Suppressor macrophage treated with lipopolysaccharide for 4 hours (primary cell): ENCODE measurements around the gene A2M.

Experiments used
- DNase-seq: peaks from one replicate; pipeline ENCODE4 v3.0.0-alpha.2; 2020

A2M gene

DNA sequence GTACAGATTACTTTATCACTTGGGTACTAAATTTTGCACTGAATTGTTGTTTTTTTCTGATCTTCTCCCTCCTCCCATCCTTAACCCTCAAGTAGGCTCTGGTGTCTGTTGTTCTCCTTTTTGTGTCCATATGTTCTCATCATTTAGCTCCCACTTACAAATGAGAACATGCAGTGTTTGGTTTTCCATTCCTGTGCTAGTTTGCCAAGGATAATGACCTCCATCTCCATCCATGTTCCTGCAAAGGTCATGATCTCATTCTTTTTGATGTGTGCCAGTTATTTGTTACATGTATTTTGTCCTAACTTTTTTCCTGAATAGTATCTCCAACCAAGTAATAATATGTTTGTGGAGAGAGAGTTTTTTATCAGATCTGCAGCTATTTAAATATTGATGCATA, 44.2 kb downstream of the A2M start:
- no peak for DNase-seq

DNA sequence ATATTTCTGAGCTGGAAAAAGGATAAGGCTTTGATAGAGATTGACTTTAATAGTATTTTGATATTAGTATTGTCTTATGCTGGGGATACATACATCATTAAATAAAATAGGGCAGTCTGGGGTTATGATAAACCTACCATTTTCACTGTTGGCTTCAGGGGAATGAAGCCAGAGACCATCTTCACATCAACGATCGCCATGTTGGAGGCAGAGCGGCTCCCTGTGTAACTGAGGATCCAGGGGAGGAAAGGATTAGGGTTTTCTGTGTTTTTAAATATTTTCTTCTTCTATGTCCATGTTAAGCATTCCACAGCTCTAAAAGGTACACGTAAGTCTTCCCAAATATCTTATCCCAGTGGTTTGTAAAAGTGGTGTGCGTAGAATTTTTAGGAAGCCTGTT, 45.4 kb downstream of the A2M start:
- DNase-seq, result no peak

DNA sequence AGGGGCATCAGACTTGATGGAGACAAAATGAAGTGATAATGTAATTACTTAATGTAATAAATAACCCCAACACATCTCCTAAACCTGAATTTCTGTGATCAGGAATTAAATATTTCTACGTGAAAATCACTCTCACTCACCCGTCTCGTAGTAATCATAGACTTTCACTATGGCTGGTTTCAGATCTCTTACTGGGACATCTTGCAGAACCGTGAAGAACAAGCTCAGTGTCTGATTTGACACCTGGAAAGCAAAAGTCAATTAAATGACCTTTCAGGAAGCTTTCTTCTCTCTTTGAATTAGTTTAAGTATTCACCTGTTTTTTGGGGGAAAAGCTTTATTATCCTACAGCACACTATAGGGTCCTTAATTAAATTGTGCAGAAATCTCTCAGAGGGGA, 47.1 kb downstream of the A2M start:
- DNase-seq, result no peak

DNA sequence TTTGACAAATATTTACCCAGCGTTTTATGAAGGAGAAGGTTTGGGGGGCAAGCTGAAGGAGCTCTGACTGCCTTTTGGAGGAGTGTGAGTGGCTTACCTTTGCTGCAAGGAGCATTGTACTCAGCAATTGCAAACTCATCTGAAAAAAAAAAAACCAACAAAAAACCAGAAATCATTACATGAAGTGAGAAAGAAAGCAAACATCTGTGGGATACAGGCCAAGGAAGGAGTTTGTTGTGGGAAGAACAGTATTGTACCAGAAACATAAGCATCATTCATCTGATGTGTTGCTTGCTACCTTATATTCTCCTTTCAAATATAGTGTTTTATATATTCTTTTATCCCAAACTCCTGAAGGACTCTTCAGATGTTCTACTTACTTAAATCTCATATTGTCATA, 47.6 kb downstream of the A2M start:
- DNase-seq, result no peak

DNA sequence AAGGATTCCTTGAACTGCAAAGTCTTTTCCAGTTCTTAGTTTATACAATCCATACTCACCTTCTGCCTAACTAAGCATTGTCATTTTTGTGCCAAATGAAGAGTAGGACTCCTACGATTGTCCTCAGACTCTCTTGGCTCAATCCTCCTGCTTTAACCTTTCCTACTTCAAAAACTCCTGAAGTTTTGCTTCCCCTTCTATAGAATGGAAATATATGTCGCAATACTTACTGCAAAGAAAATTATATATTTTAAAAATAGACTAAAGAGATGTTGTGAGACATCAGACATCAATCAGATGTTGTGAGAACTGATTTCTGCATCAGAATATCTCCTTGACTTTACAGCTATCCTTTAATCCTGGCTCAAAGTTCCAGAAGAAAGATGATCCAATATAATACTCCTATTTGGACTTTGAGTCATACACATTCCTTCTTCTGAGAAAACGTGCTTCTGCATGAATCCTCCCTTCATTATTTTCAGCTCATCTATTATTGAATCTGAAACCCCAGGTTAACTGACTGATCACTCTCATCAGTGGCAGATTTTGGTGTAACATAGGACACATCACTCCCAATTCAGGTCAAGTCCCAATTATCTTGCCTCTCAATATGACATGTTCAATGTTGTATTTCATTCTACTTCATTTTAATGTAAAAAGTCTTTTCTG, 48.8 kb downstream of the A2M start:
- DNase-seq, result no peak

DNA sequence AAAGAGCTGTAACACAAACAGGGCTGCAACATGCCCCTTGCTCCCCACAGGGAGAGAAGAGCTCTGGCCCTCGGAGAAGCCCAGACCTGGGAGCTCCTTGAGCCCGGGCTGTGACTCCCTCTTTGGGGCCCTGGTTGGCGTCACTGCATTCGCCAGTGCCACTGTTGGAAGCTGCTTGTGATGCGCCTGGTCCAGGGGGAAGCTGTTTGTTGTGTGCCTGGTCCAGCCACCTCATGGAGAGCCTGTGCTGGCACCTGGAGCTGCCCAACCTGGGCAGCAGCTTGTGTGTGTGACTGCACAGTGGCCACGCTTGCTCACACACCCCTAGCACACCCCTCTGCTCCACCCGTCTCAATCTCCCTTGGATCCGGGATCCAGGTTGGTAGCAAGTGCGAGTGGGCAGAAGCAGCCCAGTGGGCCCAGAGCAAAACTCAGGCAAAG, 49.5 kb downstream of the A2M start:
- DNase-seq, result no peak

DNA sequence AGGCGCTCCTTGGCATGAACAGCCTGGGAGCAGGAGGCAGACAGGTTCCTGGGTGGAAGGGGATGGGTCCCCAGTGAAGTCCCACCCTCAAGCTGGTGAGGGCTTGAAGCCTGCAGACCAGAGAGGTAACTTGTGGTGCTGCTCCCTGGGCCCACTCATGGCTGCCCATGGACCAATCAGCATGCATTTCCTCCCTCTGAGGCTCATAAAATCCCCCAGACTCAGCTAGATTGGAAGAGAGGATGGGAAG, 50.2 kb downstream of the A2M start:
- no peak for DNase-seq

DNA sequence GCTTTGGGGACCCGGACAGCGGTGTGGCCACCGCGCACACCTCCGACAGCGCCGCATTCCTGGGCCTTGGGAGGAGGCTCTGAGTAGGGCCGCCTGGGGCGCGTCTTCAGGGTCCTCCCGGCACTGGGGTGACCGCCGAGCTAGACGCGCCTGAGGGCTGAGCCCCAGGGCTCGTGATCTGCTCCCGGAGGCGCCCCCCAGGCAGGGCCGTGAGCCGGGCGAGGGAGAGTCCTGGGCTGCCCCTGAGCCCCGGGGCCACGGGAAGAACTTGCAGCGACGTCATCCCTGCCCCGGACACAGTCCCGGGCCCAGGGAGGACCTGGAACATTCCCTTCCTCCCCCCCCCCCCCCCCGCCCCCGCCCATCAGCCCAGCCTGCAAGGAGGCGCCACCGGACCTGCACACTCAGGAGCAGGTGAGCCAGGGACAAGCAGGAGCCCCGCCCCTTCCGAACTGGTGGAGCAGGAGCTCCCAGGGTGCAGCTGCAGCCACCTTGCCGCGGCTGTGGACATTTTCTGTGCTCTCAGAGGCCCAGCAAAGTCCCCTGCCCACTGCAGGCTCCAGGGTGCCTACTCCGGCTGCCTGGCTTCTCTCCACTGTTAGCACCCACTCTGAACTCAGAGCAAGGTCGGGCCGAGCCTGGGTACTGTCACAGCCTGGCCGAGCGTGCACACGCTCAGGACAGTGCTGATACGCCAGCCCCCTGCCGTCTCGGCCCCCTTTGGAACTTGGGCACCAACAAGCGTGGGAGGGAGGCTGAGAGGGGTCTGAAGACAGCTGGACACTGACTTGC, 50.7 kb downstream of the A2M start:
- peak; percentile 33 for DNase-seq

DNA sequence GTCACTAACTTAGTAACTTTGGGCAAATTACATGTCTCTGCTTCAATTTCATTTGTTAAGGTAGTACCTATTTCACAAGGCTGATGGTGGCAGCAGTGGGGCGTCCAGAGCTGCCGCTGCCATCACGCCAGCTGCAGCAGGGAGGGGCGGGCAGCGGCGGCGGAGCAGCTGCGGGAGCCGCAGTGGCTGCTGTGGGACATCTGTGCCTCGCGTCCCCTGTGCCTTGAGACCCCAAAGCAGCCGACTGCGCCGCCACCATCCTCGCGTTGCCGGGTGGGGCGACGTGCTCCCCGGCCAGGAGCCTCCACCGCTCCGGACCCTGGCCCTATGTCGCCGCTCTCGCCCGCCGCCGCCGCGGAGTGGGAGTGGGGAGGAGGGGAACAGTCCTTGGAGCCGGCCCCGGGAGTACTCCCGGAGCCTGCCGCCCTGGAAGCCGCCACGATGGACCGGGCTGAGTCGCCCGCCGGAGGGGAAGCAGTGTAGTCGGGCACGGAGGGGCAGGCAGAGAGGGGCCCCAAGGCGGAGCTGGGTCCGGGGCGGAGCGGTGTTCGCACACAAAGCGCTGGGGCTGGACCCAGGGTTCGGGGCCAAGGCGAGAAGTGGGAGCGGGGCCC, 51.4 kb downstream of the A2M start:
- peak; percentile 68 for DNase-seq

DNA sequence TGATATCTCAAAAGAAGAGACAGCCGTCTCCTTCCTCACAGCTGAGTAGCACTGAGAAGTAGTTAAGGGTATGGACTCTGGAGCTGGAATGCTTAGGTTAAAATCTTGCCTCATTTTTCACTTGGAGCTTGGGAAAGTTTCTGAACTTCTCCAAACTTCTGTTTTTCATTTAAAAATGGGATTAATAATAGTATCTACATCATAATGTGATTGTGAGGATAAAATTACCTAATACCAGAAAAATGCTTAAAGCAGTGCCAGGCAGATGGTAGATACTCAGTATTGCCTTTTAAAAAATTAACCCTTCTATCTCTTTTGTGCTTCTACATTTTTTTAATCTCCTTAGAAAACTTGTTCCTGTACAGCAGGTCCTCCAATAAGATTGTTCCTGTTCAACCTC, 63.1 kb downstream of the A2M start:
- DNase-seq, result no peak

DNA sequence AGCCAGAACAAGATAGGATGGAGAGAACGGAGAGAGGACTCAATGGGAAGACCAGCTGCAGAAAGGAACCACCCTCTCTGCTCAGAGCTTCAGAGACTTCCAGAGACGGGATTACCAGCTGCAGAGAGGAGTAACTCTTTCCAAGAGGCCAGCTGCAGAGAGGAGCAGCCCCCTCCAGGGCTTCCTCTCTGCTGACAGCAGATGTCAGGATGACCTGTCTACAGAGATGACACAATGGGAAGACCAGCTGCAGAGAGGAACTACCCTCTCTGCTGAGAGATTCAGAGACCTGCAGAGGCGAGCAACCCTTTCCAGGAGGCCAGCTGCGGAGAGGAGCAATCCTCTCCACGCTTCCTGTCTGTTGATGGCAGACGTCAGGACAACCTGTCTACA, 64.6 kb downstream of the A2M start:
- peak; percentile 52 for DNase-seq

DNA sequence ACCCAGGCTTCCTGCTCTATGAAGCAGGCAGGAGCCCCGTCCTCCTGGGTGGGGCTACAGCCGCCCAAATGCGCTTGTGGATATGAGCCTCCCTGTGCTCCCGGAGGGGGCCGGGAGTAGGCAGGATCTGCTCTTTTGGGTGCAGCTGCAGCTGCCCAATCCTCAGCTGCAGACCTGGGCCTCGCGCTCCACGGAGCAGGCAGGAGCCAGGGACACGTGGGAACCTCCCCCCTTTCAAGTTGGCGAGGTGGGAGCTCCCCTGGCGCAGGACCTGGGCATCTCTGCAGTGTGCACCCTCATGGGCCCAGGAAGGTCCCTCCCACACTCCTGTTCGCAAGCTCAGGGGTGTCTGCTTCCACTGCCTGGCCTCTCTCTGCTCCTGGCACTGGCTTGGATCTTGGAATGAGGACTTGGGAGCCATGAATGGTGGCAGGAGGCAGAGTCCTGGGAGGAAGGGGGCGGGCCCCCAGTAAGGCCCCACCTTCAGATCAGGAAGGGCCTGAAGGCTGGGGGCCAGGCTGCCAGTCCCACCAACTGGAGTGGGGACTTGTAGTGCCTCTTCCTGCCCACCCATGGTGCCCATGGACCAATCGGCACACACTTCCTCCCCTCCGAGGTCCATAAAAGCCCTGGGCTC, 65.1 kb downstream of the A2M start:
- DNase-seq, result no peak

DNA sequence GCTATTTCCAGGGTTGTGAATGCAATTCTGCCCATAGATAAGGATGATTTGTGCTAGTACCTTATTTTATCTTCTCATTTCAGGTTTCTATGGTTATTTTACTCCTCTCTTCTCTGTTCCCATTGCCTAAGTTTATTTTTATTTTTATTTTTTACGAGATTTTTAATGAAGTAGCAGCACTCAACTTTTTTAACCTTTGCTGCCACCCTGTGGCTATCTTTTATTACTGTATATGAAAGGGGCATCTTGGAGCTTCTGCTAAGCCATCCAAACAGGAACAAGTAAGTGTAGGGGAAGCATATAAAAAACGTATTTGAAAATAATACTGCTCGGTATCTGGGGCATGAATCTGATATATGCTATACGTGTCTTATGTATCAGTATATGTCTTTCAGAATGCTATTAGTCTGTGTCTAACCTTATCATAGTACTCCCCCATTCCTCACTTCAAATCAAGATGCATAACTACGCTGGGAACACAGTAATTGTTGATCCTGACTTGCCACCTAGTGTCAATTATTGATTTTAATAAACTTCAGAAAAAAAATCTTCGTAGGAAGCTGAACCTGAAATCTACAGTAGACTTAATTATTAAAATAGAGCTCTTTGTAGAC, 66.1 kb downstream of the A2M start:
- DNase-seq, result peak; percentile 69

DNA sequence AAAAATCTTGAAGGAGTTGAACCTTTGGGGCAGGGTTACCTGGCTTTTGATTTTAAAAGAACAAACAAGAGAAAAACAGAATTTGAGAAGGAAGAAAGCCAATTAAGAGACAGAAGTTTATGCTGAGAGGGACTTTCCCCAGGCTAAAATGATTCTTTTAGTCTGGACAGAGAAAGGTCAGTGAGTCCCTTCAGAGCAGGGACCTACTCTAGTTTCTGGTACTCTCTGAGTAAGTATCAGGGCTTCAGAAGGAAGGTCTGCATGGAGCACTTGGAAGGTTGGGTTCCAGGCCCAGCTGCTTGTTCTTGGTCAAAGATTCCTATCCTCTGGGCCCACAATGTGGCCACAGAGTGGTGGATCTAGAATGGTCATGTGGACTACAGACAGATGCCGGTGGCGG, 66.8 kb downstream of the A2M start:
- no peak for DNase-seq

DNA sequence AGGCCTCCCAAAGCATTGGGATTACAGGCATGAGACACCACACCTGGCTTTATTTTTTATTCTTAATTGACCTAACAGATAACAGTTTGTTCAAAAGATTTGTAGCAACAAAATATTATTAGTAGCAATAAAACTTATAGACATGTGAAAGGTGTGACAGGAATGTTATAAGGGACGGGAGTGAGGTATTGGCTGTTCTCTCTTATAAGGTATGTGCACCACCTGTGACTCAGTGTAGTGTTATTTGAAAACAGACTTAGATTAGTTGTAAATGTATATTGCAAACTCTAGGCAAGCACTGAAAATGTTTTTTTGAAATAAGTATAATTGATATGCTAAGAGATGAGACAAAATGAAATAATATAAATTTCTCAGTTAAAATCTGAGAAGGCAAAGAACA, 68.6 kb downstream of the A2M start:
- no peak for DNase-seq

DNA sequence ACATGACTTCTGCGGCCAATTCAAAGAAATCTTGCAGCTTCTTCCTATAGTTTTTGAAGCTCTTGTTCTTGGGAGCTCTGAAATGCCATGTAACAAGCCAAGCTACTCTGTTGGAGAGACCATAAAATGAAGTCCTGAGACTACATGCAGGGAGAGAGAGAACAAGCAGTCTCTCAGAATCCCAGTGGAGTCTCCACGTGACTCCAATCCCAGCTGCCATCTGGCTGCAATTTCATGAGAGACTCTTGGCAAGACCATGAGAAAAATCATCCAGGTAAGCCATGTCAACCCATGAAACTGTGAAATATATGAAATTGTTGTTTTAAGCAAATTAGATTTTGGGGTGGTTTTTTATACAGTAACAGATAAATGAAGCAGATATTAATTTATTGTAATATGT, 72.0 kb downstream of the A2M start:
- no peak for DNase-seq

DNA sequence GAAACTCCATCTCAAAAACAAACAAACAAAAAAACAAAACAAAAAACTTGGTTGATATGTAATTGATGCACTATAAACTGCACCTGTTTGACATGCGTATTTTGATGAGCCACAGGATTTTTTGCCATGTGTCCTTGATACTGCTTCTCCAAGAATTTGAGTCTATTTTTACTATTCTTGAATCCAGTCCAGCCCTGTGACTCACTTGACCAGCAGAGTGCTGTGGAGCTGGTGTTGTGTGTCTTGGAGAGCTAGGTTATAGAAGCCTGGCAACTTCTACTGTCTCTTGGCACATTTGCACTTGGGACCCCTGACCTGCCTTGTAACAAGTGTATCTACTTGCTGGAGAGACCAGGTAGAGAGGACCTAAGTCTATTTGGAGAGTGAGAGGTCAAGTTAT, 74.4 kb downstream of the A2M start:
- no peak for DNase-seq

DNA sequence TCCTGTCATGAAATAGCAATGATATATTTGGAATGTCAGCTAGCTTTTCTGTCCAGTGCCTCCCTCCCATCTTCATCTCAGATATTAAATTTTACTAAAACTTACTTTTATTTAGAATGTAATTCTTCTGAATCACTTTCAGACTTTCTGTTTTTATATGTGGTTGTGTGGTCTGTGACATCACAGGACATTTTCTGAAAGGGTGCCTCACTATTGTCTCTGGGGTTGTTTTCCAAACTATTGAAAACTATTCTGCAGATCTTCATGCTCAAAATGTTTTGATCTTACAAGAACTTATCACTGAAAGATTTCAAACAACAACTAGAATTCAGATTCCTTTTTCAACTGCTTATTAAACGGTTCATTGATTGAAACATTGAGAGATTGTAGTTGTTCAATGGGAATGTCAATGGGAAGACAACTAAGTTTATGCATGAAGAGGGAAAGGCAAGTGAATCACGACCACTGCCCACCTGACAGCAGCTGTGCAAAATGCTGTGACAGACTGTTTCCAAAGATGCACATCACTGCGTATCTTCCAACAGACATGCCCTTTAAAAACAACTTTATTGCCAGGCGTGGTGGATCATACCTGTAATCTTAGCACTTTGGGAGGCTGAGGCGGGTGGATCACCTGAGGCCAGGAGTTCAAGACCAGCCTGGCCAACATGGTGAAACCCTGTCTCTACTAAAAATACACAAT, 75.1 kb downstream of the A2M start:
- DNase-seq, result no peak

DNA sequence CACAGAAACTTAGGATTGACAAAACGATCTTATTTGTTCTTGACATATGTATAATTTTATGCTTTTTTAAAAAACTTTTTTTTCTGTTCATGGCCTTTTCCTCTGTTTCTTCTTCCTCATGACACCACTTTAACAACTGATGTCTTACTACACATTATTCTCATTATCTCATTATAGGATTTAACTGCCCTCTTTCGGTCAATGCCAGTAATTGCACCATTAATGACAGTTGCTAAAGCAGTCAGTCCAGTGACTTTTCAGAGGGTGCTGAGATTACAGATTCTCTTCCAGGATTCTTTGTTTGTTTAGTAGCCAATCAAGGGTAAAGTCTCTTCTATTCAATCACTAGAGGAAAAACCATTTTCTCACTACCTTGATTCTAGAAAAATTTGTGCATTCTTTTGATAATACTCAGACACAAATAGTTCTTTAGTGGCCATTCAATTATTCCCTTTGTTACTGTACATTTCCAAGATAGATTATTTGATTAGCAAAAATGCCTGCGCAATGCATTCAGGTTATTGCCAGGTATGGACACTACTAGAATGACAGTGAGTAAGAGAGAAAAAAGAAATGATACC, 76.2 kb downstream of the A2M start:
- DNase-seq, result peak; percentile 81

DNA sequence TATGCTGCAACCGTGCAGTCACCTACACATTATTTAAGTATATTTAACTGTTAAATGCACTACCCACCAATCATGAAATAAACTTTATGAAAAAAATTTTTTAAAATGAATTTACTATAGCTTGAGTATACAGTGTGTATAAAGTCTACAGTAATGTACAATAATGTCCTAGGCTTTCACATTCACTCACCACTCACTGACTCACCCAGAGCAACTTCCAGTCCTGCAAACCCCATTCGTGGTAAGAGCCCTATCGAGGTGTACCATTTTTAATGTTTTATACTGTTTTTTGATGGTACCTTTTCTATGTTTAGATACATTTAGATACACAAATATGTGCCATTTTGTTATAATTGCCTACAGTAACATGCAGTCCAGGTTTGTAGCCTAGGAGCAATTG, 78.3 kb downstream of the A2M start:
- DNase-seq, result no peak

DNA sequence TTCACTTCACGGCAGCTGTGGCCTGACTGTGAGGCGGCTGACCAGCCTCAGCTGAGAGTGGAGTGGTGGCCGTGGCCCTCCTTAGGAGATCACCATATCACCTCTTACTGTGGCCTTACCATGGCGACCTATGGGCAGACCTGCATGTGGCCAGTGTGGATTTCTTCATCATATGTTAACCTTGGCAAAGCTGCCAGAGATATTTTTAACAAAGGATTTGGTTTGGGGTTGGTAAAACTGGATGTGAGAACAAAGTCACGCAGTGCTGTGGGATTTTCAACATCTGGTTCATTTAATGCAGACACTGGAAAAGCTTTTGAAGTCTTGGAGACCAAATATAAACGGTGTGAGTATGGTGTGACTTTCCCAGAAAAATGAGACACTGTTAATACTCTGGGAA, 79.5 kb downstream of the A2M start:
- no peak for DNase-seq

DNA sequence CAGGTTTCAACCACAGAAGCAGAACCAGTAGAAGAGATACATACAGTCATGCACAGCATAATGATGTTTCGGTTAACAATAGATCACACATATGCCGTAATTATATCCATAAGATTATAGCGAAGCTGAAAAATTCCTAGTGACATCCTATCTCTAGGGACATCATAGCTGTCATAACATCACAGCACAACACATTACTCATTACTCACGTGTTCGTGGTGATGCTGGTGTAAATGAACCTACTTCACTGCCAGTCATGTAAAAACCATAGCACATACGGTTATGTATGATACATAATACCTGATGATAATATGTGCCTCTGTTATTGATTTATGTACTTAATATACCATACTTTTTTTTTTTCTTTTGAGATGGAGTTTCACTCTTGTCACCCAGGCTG, 81.6 kb downstream of the A2M start:
- DNase-seq, result peak; percentile 9
